HG03103 (cell line): ENCODE results near the gene PLXNA4.

Experiments
- ATAC-seq: cut with Tn5 transposase; IDR thresholded peaks from one replicate; pipeline ENCODE4 v1.9.1; 2021; ENCODE audit warnings: low read depth; ENCODE audit not compliant: unreplicated experiment

PLXNA4 gene

DNA sequence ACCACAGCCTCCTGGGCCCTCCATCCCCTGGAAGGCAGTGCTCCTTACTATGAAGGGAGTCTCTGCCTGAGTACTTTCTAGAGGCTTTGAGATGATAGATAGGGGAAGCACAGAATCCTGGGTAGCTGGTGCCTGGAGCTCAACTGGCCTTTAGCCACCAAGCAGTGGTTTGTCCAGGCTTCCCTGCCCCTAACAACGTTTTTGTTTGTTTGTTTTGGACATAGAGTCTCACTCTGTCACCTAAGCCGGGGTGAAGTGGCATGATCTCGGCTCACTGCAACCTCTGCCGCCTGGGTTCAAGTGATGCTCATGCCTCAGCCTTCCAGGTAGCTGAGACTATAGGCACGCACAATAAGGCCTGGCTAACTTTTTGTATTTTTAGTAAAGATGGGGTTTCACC, 289.4 kb downstream of the PLXNA4 start:
- ATAC-seq, result no peak

DNA sequence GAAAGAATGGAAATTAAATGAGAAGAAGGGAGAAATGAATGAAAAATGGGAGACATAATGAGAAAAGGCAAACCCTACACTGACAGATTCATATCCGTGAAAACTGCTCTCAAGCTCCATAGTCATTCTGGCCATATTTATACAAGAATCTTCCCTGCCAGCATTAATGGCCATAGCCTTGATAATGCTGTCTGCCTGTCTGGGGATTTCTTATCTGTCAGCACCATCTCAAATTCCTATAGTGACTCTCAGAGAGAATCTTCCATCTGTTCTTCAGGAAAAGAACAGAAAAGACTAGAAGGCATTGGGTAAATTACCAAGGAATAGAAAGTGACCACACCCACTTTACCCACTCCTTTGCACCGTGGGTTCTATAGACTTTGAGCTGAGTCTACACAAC, 295.9 kb downstream of the PLXNA4 start:
- no peak for ATAC-seq

DNA sequence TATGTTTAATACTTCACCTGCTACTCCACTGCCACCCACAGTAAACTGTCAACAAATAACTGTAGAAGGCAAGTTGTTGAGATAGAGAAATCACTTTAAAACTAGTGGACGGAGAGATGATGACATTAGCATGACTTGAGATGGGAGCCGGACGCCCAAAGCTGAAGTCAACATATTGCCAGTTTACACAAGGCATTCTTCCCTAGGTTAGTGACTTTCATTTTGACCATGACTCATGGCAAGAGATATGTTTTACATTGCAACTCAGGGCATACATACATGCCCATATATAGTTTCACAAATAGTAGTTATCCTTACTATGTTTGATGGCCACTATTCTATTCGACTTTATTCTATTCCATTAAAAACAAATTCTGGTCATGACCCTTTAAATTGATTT, 296.6 kb downstream of the PLXNA4 start:
- ATAC-seq, result no peak

DNA sequence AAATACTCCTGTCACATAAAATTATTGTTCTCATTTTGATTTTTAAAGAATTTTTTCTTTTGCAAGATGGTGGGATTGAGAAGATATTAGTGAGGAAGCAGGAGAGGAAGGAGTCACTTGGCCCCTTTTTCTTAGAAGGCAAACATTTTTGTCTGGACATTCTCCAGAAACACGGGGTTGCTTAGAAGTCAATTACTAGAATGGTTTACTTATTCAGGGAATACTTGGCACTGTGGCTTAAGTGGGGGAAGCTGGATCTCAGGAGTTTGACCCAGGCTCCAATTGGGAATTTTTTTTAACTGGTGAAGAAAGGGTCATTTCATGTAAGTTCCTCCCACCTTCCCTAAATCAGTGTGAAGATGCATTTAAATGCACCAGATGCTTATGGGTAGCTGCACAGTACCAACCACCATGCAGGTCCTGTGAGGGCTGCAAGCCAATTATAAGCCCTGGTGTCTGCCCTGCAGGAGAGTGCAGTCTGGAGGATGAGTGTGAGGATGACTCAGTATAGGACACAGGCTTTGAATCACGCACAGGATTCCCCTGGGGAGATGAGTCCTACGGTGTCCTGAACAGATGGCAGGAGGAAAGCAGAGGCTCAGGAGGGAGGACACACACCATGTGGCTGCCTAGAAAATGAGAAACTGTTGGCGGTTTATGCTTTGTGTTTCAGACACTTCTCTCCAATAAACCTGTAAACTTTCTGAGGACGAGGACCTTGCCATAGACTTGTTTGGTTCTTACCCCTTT, 299.1 kb downstream of the PLXNA4 start:
- no peak for ATAC-seq

DNA sequence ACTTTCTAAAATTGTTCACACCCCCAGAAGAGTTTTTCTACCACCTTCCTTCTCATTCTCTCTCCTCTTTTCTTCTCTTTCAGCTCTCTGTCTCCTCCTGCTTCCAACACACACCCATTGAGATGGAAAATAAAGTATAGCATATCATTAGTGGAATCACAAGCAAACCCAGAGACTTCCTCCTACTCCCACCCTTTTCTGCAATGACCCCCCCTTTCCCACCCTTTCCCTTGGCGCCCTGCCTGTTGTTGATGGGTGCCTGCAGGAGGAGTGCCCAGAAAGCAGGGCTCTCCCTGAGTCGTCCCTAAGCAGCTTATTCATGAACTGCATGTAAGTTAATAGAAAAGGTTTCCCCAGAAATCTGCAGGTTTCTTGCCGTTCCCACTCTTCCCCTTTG, 300.0 kb downstream of the PLXNA4 start:
- no peak for ATAC-seq

DNA sequence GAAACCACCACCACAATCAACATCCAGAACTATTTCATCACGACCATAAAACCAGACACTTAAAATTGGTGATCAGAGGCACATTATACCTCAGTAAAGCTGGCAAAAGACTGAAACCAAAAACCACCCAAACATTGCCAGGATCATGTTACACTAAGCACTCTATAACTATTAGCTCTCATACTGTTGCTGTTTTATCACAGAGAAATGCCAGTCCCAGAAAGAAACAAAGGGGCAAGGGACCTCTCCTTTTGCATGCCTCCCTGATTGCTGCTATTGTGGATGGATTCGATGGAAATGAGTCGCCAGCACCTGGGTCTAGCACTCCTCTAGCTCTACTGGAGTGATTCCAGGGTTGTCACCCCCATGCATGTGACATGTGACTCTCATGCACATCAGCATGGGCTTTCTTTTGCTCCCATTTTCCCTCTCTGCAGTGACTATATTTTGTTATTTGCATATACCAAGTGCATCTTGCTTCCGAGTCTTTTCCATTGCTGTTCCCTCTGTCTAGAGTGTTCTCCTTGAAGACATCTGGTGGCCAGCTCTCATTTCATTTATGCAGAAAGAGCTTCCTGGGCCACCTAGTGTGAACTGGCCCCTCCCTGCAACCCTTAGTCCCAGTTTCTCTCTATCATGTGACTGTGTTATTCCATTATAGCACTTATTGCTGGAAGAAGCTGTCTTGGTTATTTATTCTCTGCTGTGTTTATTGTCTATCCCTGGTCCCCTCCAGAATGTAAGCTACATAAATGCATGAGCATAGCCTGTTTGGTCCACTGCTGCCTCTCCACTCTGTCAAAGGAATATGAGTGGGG, 300.6 kb downstream of the PLXNA4 start:
- ATAC-seq, result no peak

GRCh38 chr7:132272763-132273371, 303.4 kb downstream of the PLXNA4 start:
- ATAC-seq, result no peak

GRCh38 chr7:132270517-132270916, 305.8 kb downstream of the PLXNA4 start:
- no peak for ATAC-seq

- ATAC-seq, result no peak
Measured at GRCh38 chr7:132269718-132270117, 306.6 kb downstream of the PLXNA4 start.

DNA sequence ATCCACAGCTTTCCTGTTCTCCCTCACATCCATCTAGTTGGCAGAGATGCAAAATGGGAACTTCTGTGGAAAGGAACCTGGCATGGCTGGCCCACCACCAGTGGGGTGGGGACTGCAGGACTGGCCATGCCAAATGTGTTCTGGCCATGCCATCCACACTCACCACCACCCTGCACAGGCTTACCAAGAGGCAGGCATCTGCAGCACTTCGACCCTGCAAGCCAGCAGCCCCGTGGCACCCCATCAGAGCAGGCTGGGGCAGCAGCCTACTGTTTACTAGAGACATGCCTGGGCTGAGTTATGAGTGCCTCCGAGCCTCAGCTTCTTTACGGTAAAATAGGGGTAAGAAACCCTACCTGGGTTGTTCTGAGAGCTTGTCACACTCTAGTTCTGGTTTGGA, 313.1 kb downstream of the PLXNA4 start:
- no peak for ATAC-seq

DNA sequence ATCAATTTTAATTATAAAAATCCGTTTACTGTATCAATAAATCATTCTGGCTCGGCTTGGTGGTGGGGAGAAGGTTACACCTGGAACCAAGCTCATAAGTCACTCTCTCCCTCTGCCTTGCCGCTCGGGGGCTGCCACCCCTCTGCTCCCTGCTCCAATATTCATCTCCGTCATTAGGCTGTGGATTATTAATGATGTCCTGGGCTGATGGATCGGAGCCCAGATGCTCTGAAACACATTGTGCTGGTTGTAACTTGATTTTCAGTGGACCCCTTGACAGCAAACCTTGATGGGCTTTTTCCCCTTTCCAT, 314.2 kb downstream of the PLXNA4 start:
- no peak for ATAC-seq

DNA sequence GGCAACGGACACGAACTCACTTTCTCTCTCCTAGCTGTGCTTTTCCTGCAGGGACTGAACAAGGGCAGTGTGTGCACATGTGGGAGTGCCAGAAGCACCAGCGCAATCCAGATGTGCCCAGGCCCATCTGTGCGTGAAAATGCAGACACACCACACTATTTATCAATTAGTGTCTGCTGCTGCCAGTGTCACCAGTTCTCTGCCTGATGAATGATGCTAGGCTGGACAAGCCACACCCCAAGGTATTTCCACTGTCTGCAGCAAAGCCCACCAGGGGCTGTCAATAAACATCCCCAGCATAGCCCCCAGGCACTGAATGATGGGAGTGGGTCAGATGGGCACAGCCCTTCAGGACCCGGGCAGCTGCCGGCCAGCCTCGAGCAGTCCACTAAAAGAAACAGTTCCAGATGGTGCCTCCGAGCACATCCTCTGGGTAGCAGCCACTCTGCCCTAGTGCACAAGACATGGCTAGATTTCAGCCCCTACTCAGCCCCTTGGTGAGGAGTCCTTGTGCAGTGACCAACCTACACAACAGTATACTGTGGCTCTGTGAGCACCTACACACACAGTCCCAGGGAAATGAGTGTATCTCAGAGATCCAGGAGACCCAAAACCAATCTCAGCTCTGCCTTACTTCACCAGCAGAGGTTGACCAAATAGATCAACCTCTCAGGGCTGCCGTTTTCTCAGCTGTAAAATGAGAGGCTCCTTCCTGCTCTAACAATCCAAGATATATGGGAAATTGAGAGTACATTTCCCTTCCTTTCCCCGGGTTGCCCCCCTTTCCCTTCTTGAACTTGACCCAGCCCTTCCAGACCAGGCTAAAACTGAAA, 314.7 kb downstream of the PLXNA4 start:
- no peak for ATAC-seq

DNA sequence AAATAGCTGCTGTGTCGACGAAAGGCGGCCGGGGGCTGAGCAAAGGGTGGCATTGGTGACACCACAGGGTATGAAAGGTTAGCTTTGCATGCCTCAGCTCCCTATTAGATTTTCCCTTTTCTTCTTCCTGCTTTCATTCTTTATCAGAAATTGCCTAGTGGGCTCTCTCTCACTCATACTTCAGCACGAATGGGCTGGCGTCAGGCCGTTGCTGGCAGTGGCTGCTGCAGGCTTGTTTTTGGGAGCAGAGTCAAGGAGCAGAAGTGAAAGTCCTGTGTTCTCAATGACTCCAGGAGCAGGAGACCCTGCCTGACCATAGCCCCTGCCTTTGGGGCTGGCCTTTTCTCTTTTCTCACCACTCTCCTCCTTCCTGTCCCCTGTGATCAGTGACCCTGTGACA, 318.0 kb downstream of the PLXNA4 start:
- no peak for ATAC-seq

DNA sequence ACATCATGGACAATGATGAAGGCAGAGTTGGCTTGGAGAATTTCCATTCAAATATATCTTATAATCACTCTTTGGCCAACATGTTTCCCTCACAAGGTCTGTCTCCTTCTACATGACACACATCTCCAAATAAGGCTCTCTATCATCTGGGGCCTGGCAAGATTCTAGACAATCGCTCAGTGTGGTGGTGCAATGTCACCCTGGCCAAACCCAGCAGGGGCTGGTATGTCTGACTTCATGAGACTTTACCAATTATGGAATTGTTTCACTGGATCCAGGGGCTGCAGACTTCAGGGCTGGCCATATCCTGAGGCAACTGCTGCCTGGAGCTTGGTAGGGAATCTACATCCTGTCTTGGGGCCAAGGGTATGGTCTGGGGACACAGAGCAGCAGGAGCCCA, 319.0 kb downstream of the PLXNA4 start:
- ATAC-seq, result no peak

GRCh38 chr7:132256721-132257212, 319.5 kb downstream of the PLXNA4 start:
- ATAC-seq, result no peak

- no peak for ATAC-seq
Measured at GRCh38 chr7:132255898-132256297, 320.4 kb downstream of the PLXNA4 start.

DNA sequence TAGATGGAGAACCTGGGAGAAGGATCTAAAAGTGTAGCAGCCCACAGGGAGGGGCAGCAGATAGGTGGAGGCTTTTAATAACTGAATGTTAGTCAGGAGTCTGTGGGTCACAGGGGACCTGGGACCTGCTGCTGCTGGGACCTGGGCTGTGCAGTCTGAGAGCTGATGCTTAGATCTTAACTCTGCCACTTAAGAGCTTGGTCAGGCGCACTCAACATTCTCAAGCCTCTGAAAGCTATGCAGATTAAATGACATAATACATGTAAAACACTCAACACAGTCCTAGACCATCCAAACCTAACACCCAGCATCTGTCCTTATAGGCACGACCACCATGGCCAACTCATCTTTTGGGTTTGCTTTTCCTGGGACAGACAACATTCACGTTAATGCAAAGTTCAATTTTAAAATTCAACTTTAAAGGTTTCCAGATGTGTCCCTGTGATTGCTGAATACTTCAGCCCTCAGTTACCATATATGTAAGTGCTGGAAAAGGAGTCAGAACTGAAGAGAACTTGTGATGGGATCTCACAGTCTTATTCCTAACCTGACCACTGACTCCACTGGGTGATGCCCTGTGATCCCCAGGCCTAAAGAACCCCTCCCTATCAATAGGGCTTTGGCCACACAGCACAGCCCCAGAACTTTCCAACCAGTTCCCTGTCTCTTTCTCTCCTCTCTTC, 321.0 kb downstream of the PLXNA4 start:
- ATAC-seq, result no peak

DNA sequence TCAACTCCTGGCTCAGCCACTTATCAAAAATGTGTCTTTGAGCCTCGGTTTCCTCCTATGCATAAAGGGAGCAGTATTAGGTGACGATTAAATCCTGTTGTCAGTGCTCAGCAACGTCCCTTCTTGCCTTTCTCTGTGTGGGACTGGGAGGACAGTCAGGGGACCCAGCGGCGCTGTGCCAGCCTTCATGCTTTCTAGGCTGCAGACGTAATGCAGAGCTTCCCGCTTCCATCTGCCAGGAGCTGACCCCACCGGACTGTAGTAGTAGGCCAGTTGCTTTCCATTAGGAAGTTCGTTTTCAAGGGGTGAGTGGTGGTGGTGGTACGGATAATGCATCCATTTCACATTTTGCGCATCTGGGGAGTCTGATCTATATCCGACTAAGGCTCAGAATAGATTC, 321.8 kb downstream of the PLXNA4 start:
- no peak for ATAC-seq

DNA sequence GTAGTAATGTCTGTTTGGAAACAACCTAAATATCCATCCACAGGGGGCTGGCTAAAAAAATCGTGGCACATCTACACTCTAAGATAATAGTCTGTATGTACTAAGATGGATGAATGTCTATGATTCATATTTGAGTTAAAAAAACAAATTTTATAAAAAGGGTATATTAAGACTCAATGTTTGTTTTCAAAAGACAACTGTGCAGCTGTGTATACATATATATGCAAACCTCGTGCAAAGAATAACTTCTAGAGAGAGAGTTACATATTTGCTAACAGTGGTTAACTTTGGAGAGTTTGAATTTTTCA, 323.5 kb downstream of the PLXNA4 start:
- ATAC-seq, result no peak

DNA sequence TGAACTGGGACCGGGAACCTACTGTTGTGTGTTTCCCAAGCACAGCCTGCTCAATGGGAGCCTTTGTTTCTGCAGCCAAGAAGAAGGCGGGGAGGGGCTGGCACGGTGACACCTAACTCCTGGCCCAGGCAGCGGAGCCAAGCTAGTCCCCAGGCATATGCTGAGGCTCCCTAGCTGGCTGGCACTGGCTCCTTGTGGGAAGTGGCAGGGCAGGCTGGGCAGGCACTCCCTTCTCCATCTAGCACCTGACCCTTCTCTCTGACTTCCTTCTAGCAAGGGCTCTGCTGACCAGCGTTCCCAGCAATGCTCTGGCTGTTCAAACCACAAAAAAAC, 325.0 kb downstream of the PLXNA4 start:
- no peak for ATAC-seq
